Endothelial cell (in vitro differentiated cells): ENCODE results near the gene RAC3. TPM values are rescaled to one million over a fixed set of nuclear protein-coding genes. Genes with fewer than 3 reads are reported as not detected.

Source experiments
- DNase-seq: peaks from one replicate; pipeline ENCODE4 v3.0.0; 2021; ENCODE audit warnings: low spot score
- H3K27ac Mint-ChIP-seq: one replicate; pipeline ENCODE4 v1.8.0; 2021; ENCODE audit warnings: mixed read lengths, inconsistent platforms; ENCODE audit not compliant: unreplicated experiment
- H3K27me3 Mint-ChIP-seq: one replicate; pipeline ENCODE4 v1.8.0; 2021; ENCODE audit warnings: mild to moderate bottlenecking, moderate library complexity, mixed read lengths, inconsistent platforms; ENCODE audit not compliant: unreplicated experiment
- H3K36me3 Mint-ChIP-seq: one replicate; pipeline ENCODE4 v1.8.0; 2021; ENCODE audit warnings: mild to moderate bottlenecking, low read depth, mixed read lengths, inconsistent platforms; ENCODE audit not compliant: unreplicated experiment
- H3K4me1 Mint-ChIP-seq: one replicate; pipeline ENCODE4 v1.8.0; 2021; ENCODE audit warnings: mild to moderate bottlenecking, mixed read lengths, inconsistent platforms; ENCODE audit not compliant: unreplicated experiment
- H3K4me3 Mint-ChIP-seq: one replicate; pipeline ENCODE4 v1.8.0; 2021; ENCODE audit warnings: mild to moderate bottlenecking, mixed read lengths, inconsistent platforms; ENCODE audit not compliant: unreplicated experiment
- H3K9me3 Mint-ChIP-seq: one replicate; pipeline ENCODE4 v1.8.0; 2021; ENCODE audit warnings: mixed read lengths, inconsistent platforms; ENCODE audit not compliant: unreplicated experiment
- CTCF ChIP-seq: fragments of 200-600 bp; sonication (generic); IDR thresholded peaks from one replicate; pipeline ENCODE4 v1.5.0; 2021; ENCODE audit warnings: antibody characterized with exemption; ENCODE audit not compliant: unreplicated experiment
- total RNA-seq: library from RNA; stranded (reverse); fragmentation: NEBNext Ultra II Directional; extraction: Animal tissue kit (Norgen Biotek cat#: 25700); gene quantifications from one replicate; pipeline ENCODE4 v1.2.1, GENCODE V29; 2021; ENCODE audit not compliant: unreplicated experiment

The RAC3 gene
- total RNA-seq, 1 donor from 2014 or later = 24.0 TPM

- DNase-seq = peak; percentile 45
- no peak overlapping the region for H3K27ac Mint-ChIP-seq
Measured at GRCh38 chr17:82065193-82065637, 33.7 kb downstream of the RAC3 start.

GRCh38 chr17:82065638-82066303 lies 34.3 kb downstream of the RAC3 start, which contains the start of gene DUS1L:
Gene DUS1L (minus strand): TSS chr17:82065804. CDS start chr17:82065059, 745 bp downstream.
- Mint-ChIP-seq H3K4me3 (peak within 1 kb of the TSS; percentile 92), H3K36me3 (no peaks in the 10 kb centered on the region), H3K9me3 (no peaks in the 10 kb centered on the region), H3K4me1 (peaks cover 3% of the 10 kb centered on the region), H3K27me3 (peaks cover 9% of the 10 kb centered on the region), H3K27ac (no peak within 1 kb of the TSS)
- no peak for TF ChIP-seq CTCF
- DNase-seq = peak; percentile 56

More at GRCh38 chr17:82065193-82065637, 33.7 kb downstream of the RAC3 start:
- Mint-ChIP-seq H3K27me3 (peaks cover 10% of the 10 kb centered on the region), H3K36me3 (no peaks in the 10 kb centered on the region), H3K4me3 (peak overlapping the region; percentile 74), H3K9me3 (no peaks in the 10 kb centered on the region), H3K4me1 (peaks cover 3% of the 10 kb centered on the region)
- TF ChIP-seq CTCF = no peak

GRCh38 chr17:82070611-82071010 lies 39.1 kb downstream of the RAC3 start:
- TF ChIP-seq CTCF = no peak
- peaks cover 10% of the 10 kb centered on the region for H3K27me3 Mint-ChIP-seq
- H3K36me3 Mint-ChIP-seq = no peaks in the 10 kb centered on the region
- H3K4me3 Mint-ChIP-seq = no peak overlapping the region
- no peak overlapping the region for H3K27ac Mint-ChIP-seq
- H3K9me3 Mint-ChIP-seq = no peaks in the 10 kb centered on the region
- H3K4me1 Mint-ChIP-seq = peaks cover 3% of the 10 kb centered on the region
- DNase-seq = no peak

- no peak for TF ChIP-seq CTCF
- H3K9me3 Mint-ChIP-seq = no peaks in the 10 kb centered on the region
Measured at GRCh38 chr17:82072827-82073226, 41.3 kb downstream of the RAC3 start.

GRCh38 chr17:82073446-82073845 lies 42.0 kb downstream of the RAC3 start:
- Mint-ChIP-seq H3K36me3 (no peaks in the 10 kb centered on the region), H3K27ac (no peak overlapping the region), H3K27me3 (peaks cover 2% of the 10 kb centered on the region), H3K4me1 (no peaks in the 10 kb centered on the region), H3K9me3 (no peaks in the 10 kb centered on the region), H3K4me3 (no peak overlapping the region)
- no peak for DNase-seq
- TF ChIP-seq CTCF = no peak

More at GRCh38 chr17:82072827-82073226, 41.3 kb downstream of the RAC3 start:
- Mint-ChIP-seq H3K4me1 (no peaks in the 10 kb centered on the region), H3K4me3 (no peak overlapping the region), H3K36me3 (no peaks in the 10 kb centered on the region), H3K27me3 (peaks cover 2% of the 10 kb centered on the region), H3K27ac (no peak overlapping the region)
- no peak for DNase-seq
